GM10266 (cell line): ENCODE data around the gene COL8A2.
A peak's percentile ranks its signal among the peaks of the same experiment; 100 is the strongest.

Experiments
- DNase-seq: peaks from one replicate; pipeline ENCODE4 v3.0.0; 2012; ENCODE audit errors: extremely low spot score
- TF ChIP-seq, protein P1 (sequence below): IDR thresholded peaks from 2 replicates; pipeline ENCODE4 v1.5.1; 2012; ENCODE audit warnings: mild to moderate bottlenecking, low read depth; ENCODE audit not compliant: control insufficient read depth, insufficient read depth; ENCODE audit errors: missing control alignments

COL8A2 gene

DNA sequence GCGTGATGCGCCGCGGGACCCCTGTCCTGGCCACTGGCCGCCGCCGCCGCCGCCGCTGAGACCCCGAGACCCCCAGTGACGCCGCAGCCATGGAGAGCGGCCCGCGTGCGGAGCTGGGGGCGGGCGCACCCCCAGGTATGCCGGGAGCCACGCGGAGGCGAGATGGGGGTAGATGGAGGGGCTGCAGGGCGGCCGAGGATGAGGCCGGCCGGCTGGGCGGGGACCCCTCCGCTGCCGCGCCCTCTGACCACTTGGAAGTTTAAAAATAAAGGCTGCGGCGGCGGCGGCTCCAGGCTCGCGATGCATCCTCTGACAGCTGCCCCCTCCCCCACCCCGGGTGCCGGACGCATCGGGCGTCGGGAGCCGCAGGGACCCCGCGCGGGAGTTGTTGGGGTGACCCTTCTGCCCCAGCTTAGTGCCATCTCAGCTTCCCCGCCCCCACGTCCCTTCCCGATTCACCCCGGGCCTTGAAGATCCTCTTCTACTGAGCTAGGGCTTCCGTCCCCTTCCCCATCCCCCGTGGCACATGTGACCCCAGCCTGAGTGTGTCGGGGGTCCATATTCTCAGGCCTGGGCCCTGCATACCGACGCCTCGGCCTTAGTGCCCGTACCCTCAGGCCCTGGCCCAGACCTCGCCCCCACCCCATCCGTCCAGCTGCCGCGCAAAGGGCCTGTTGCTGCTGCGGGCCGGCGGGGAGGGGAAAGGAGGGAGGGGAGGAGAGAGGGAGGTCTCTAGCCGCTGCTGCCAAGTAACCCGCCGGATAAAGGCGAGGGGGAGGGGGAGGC, 31.5 kb upstream of the COL8A2 start:
- TF ChIP-seq, protein P1, sequence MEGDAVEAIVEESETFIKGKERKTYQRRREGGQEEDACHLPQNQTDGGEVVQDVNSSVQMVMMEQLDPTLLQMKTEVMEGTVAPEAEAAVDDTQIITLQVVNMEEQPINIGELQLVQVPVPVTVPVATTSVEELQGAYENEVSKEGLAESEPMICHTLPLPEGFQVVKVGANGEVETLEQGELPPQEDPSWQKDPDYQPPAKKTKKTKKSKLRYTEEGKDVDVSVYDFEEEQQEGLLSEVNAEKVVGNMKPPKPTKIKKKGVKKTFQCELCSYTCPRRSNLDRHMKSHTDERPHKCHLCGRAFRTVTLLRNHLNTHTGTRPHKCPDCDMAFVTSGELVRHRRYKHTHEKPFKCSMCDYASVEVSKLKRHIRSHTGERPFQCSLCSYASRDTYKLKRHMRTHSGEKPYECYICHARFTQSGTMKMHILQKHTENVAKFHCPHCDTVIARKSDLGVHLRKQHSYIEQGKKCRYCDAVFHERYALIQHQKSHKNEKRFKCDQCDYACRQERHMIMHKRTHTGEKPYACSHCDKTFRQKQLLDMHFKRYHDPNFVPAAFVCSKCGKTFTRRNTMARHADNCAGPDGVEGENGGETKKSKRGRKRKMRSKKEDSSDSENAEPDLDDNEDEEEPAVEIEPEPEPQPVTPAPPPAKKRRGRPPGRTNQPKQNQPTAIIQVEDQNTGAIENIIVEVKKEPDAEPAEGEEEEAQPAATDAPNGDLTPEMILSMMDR, result no peak
- DNase-seq, result peak; percentile 70

DNA sequence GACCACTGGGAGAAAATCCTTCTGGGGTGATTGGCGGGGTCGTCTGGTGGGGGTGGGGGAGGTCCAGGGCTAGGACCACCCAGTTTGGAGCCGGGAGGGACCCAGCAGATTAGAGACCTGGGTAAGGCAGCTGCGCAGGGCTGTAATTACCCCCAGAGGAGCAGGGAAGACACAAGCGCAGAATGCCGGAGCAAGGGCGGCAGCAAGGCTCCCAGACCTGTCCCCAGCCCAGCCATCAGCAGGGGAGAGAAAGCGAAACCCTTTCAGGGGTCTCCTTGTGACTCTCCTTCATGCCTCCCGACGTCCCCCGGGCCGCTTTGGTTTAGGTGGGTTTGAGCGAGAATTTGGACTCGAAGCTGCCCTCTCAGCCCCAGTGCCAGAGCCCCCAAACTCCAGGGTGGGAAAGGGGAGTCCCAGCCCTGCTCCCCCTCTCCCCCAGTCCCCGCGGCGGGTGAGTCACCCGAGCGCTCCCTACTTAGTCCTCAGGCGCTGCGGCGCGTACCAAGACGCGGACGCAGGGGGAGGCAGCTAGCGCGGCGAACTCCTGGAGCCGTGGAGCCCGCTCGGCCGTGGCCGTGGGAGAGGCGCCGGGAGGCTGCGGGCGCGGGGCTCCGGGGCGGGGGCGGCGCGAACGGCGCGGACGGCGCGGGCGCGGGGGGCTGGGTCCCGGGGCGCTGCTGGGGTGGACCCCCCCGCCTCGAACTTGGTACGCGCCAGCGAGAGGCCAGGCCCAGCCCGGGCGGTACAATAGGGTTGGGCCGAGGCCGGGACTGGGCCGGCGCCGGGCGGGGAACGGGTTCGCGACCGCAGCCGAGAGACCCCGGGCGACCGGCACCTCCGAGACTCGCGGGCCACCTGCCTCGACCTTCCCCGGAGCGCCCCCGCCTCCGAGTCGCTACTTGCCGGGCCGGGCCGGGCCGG, 30.6 kb upstream of the COL8A2 start, which contains the start of gene MAP7D1:
Gene MAP7D1 (plus strand): TSS at position 753 of the 921 bp plus-strand sequence. CDS start 258 bp downstream, outside the sequence.
- peak; percentile 90 for DNase-seq
- TF ChIP-seq, protein P1, result no peak

GRCh38 chr1:36154765-36155407, 29.9 kb upstream of the COL8A2 start:
- DNase-seq, result no peak
- TF ChIP-seq, protein P1, result no peak

DNA sequence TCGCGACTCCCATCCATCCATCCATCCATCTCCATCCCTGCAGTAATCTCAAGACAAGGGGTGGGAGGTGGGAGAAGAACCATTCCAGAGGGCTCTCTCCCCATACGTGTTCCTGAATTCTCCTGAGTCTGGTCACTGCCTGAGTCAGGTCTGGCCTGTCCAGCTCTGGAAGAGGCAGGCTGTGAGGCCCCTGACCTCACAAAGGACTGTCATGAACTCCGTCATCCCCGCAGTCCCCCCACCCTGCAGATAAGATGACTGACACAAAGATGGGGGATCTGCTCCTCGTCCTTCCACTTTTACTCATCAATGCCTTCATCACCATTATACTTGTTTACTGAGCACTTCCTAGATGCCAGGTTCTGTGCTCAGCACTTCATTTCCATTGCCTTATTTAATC, 29.3 kb upstream of the COL8A2 start:
- no peak for DNase-seq
- TF ChIP-seq, protein P1, result no peak

DNA sequence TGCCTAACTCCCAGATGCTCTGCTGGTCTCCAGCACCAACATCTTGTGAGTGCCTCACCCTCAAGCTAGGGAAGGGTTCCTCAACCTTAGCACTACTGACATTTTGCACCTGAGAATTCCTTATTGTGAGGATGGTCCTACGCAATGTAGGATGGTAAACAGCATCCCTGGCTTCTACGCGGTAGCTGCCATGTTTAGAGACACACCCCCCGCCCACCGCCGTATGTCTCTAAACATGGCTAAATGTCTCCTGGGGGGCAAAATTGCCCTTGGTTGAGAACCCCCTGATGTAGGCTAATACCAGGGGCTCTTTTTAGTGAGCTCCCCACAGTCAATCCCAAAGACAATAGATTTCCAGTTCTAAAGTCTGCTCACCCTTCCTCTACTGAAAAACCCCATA, 28.5 kb upstream of the COL8A2 start:
- TF ChIP-seq, protein P1, result no peak
- DNase-seq, result no peak

- DNase-seq, result no peak
- TF ChIP-seq, protein P1, result no peak
These were observed 26.8 kb upstream of the COL8A2 start for GRCh38 chr1:36151845-36152203.
